IMR-90 (cell line): Measurements from ENCODE around the gene DISP2.

Experiments
- BHLHE40 ChIP-seq: fragments of 150-350 bp; IDR thresholded peaks from 2 replicates; pipeline ENCODE4 v1.6.1; 2016; ENCODE audit warnings: mild to moderate bottlenecking, low read depth, low read length
- CEBPB ChIP-seq: IDR thresholded peaks from 2 replicates; pipeline ENCODE4 v1.6.1; 2012; ENCODE audit warnings: low read depth, low read length, improper control_type of control experiment
- CHD1 ChIP-seq: IDR thresholded peaks from 2 replicates; pipeline ENCODE4 v1.6.1; 2012; ENCODE audit warnings: low read depth, low read length, improper control_type of control experiment
- CTCF ChIP-seq: conservative IDR thresholded peaks from 2 replicates; pipeline ENCODE4 v1.5.1; 2012; ENCODE audit warnings: mild to moderate bottlenecking, low read depth, low read length, improper control_type of control experiment
- MAFK ChIP-seq: IDR thresholded peaks from 2 replicates; pipeline ENCODE4 v1.6.1; 2012; ENCODE audit warnings: low read depth, low read length, improper control_type of control experiment
- MXI1 ChIP-seq: IDR thresholded peaks from 2 replicates; pipeline ENCODE4 v1.6.1; 2012; ENCODE audit warnings: low read depth, mild to moderate bottlenecking, low read length, moderate library complexity, borderline replicate concordance
- NFE2L2 ChIP-seq: fragments of 150-350 bp; IDR thresholded peaks from 2 replicates; pipeline ENCODE4 v1.6.1; 2016; ENCODE audit warnings: low read depth, mild to moderate bottlenecking, low read length
- POLR2A ChIP-seq: IDR thresholded peaks from 2 replicates; pipeline ENCODE4 v1.6.1; 2012; ENCODE audit warnings: mild to moderate bottlenecking, low read depth, low read length
- RAD21 ChIP-seq: IDR thresholded peaks from 2 replicates; pipeline ENCODE4 v1.6.1; 2012; ENCODE audit warnings: low read length, improper control_type of control experiment
- RCOR1 ChIP-seq: IDR thresholded peaks from 2 replicates; pipeline ENCODE4 v1.6.1; 2012; ENCODE audit warnings: mild to moderate bottlenecking, low read length, improper control_type of control experiment; ENCODE audit not compliant: insufficient replicate concordance
- RFX5 ChIP-seq: IDR thresholded peaks from 2 replicates; pipeline ENCODE4 v1.8.0; 2012; ENCODE audit warnings: low read depth, mild to moderate bottlenecking, low read length, moderate library complexity
- SMC3 ChIP-seq: fragments of 150-350 bp; IDR thresholded peaks from 2 replicates; pipeline ENCODE4 v1.6.1; 2016; ENCODE audit warnings: low read depth, mild to moderate bottlenecking, antibody characterized with exemption, low read length, moderate library complexity
- USF2 ChIP-seq: fragments of 150-350 bp; IDR thresholded peaks from 2 replicates; pipeline ENCODE4 v1.6.1; 2017; ENCODE audit warnings: mild to moderate bottlenecking, antibody characterized with exemption, low read length, low read depth
- TF ChIP-seq, protein P1 (sequence below): fragments of 150-350 bp; IDR thresholded peaks from 2 replicates; pipeline ENCODE4 v1.6.1; 2016; ENCODE audit warnings: low read depth, mild to moderate bottlenecking, low read length, moderate library complexity, borderline replicate concordance

GRCh38 chr15:40322531-40323238 lies 35.3 kb upstream of the DISP2 start:
- no peak for TF ChIP-seq CTCF
- no peak for TF ChIP-seq CHD1
- TF ChIP-seq POLR2A, result no peak
- no peak for TF ChIP-seq MXI1
- TF ChIP-seq SMC3, result no peak
- TF ChIP-seq RAD21, result no peak
- no peak for TF ChIP-seq CEBPB
- TF ChIP-seq RCOR1, result no peak
- no peak for TF ChIP-seq USF2
- no peak for TF ChIP-seq BHLHE40
- TF ChIP-seq MAFK, result no peak
- TF ChIP-seq RFX5, result no peak
- TF ChIP-seq, protein P1, sequence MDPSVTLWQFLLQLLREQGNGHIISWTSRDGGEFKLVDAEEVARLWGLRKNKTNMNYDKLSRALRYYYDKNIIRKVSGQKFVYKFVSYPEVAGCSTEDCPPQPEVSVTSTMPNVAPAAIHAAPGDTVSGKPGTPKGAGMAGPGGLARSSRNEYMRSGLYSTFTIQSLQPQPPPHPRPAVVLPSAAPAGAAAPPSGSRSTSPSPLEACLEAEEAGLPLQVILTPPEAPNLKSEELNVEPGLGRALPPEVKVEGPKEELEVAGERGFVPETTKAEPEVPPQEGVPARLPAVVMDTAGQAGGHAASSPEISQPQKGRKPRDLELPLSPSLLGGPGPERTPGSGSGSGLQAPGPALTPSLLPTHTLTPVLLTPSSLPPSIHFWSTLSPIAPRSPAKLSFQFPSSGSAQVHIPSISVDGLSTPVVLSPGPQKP, result no peak
- TF ChIP-seq NFE2L2, result no peak
